B cell (primary cell): ENCODE results near the gene RPS6KL1. TPM values are rescaled to one million over a fixed set of nuclear protein-coding genes. Genes with fewer than 3 reads are reported as not detected.
A peak's percentile ranks its signal among the peaks of the same experiment; 100 is the strongest.

ENCODE experiments used
- ATAC-seq: fragments of 200-7000 bp; cut with Tn5 transposase; one replicate; pipeline ENCODE4 v1.10.0; 2021; ENCODE audit warnings: low read depth, mild to moderate bottlenecking, moderate number of reproducible peaks, moderate library complexity
- CTCF ChIA-PET: fragments of 350-600 bp; sonication (Branson Sonifier 250); formaldehyde crosslinking; loops from one replicate; lab custom pipeline; 2021; ENCODE audit warnings: antibody characterized with exemption, inconsistent platforms; lab: Charles Lee
- POLR2A ChIA-PET: fragments of 350-600 bp; sonication (Branson Sonifier 250); formaldehyde crosslinking; loops from one replicate; lab custom pipeline; 2021; ENCODE audit warnings: antibody characterized with exemption; lab: Charles Lee
- DNase-seq: peaks from one replicate; pipeline ENCODE4 v3.0.0; 2013
- H2AFZ ChIP-seq: 2 replicates; pipeline ENCODE4 v1.6.1; 2012; ENCODE audit warnings: mild to moderate bottlenecking, low read depth, low read length; ENCODE audit not compliant: insufficient read depth, poor library complexity, severe bottlenecking
- H3K27ac ChIP-seq, 2 donors: 1 replicate in 1 of 2; 2 replicates in 1 of 2; pipeline ENCODE4 v1.5.1; 2012 to 2013; ENCODE audit warnings: low read length in 2 of 2, mild to moderate bottlenecking in 2 of 2, moderate library complexity in 1 of 2
- H3K27me3 ChIP-seq, 4 experiments: fragments of 200-600 bp in 1 of 4; sonication (generic) in 1 of 4; replicated peaks in 1 of 4; 1 replicate in 2 of 4; 2 replicates in 2 of 4; pipeline versions ENCODE4 v1.6.1 to v1.7.0; 2013 to 2016; ENCODE audit warnings: low read length in 3 of 4, mild to moderate bottlenecking in 2 of 4, mixed read lengths in 1 of 4, moderate library complexity in 1 of 4; ENCODE audit not compliant: insufficient read depth in 4 of 4, control insufficient read depth in 3 of 4; ENCODE audit errors: control extremely low read depth in 1 of 4
- H3K36me3 ChIP-seq, 2 experiments: replicated peaks in 1 of 2; 1 replicate in 1 of 2; 2 replicates in 1 of 2; pipeline versions ENCODE4 v1.6.1 to v1.7.1; 2013; ENCODE audit warnings: low read length in 1 of 2; ENCODE audit not compliant: insufficient read depth in 2 of 2, control insufficient read depth in 1 of 2; ENCODE audit errors: control extremely low read depth in 1 of 2, extremely low read depth in 1 of 2
- H3K4me1 ChIP-seq, 2 donors: fragments of 200-600 bp in 1 of 2; sonication (generic) in 1 of 2; 1 replicate in 1 of 2; 2 replicates in 1 of 2; pipeline versions ENCODE4 v1.5.1 to v1.6.1; 2013 to 2017; ENCODE audit warnings: low read length in 2 of 2; ENCODE audit not compliant: control insufficient read depth in 2 of 2, insufficient read depth in 2 of 2
- H3K4me2 ChIP-seq: replicated peaks from 2 replicates; pipeline ENCODE3; 2012; ENCODE audit warnings: mild to moderate bottlenecking, low read depth, low read length; ENCODE audit not compliant: poor library complexity, severe bottlenecking
- H3K4me3 ChIP-seq, 5 experiments: fragments of 200-600 bp in 1 of 5; sonication (generic) in 1 of 5; 1 replicate in 3 of 5; 2 replicates in 2 of 5; pipeline versions ENCODE4 v1.5.1 to v1.7.0; 2011 to 2016; ENCODE audit warnings: low read length in 4 of 5, mild to moderate bottlenecking in 4 of 5, low read depth in 2 of 5, control low read depth in 1 of 5, moderate library complexity in 1 of 5; ENCODE audit not compliant: insufficient read depth in 1 of 5; ENCODE audit errors: control extremely low read depth in 1 of 5, extremely low read depth in 1 of 5
- H3K79me2 ChIP-seq: fragments of 200-600 bp; sonication (generic); one replicate; pipeline ENCODE4 v1.6.0; 2016; ENCODE audit warnings: low read length; ENCODE audit not compliant: control insufficient read depth, insufficient read depth
- H3K9ac ChIP-seq: fragments of 200-600 bp; sonication (generic); 2 replicates; pipeline ENCODE4 v1.6.1; 2017; ENCODE audit warnings: mild to moderate bottlenecking, low read length, moderate library complexity
- H3K9me3 ChIP-seq, 3 donors: one replicate each; pipeline versions ENCODE4 v1.6.1 to v1.7.1; 2013; ENCODE audit warnings: low read length in 2 of 3; ENCODE audit not compliant: control insufficient read depth in 2 of 3, insufficient read depth in 1 of 3; ENCODE audit errors: control extremely low read depth in 1 of 3
- H4K20me1 ChIP-seq: 2 replicates; pipeline ENCODE4 v1.6.0; 2012; ENCODE audit warnings: mild to moderate bottlenecking, low read length; ENCODE audit not compliant: insufficient read depth, control insufficient read depth, poor library complexity, severe bottlenecking
- H3K27ac Mint-ChIP-seq: one replicate; pipeline ENCODE4 v1.8.0; 2021; ENCODE audit warnings: mixed read lengths
- H3K27me3 Mint-ChIP-seq: one replicate; pipeline ENCODE4 v1.8.0; 2021; ENCODE audit warnings: mixed read lengths
- H3K4me1 Mint-ChIP-seq: one replicate; pipeline ENCODE4 v1.8.0; 2021; ENCODE audit warnings: mixed read lengths
- H3K4me3 Mint-ChIP-seq: one replicate; pipeline ENCODE4 v1.8.0; 2021; ENCODE audit warnings: mixed read lengths
- H3K9me3 Mint-ChIP-seq: one replicate; pipeline ENCODE4 v1.8.0; 2022; ENCODE audit warnings: mixed read lengths; ENCODE audit not compliant: insufficient read depth
- CTCF ChIP-seq: fragments of 200-600 bp; IDR thresholded peaks from one replicate; pipeline ENCODE4 v1.8.0; 2022; ENCODE audit warnings: antibody characterized with exemption, mild to moderate bottlenecking
- EZH2 ChIP-seq: IDR thresholded peaks from 2 replicates; pipeline ENCODE4 v1.6.1; 2012; ENCODE audit warnings: borderline replicate concordance, low read depth, mild to moderate bottlenecking, moderate library complexity, low read length; ENCODE audit not compliant: insufficient read depth, poor library complexity, severe bottlenecking
- WGBS: methylation state at CpG from one replicate; pipeline ENCODE4 v1.1.5; 2013; ENCODE audit warnings: missing lambda C conversion rate; ENCODE audit not compliant: insufficient coverage; 5-methylcytosine and 5-hydroxymethylcytosine counted together
- intact Hi-C: fragments of 100-400 bp; cut with micrococcal nuclease; formaldehyde crosslinking; loops from one replicate; pipeline ENCODE4 v1.10.0; 2022
- polyA plus RNA-seq: library from polyadenylated mRNA; depleted of rRNA; stranded (reverse); fragments of >200 nt; gene quantifications from 2 replicates; pipeline ENCODE4 v1.2.3, GENCODE V29; 2012
- total RNA-seq, 2 donors: library from RNA; stranded (reverse); fragments of 120-200 nt in 1 of 2; gene quantifications; 1 replicate in 1 of 2; 2 replicates in 1 of 2; pipeline versions ENCODE4 v1.2.3 to v1.2.4, GENCODE V29; 2013 to 2022

The RPS6KL1 gene
- total and polyA plus RNA-seq, 2 donors (not counting 1 experiment from before 2014, with no cell fraction given): 3.4 to 4.4 TPM

- H3K9me3 ChIP-seq: no peaks in the 10 kb centered on the region
- H2AFZ ChIP-seq: peak overlapping the region; percentile 68
- peak overlapping the region; percentile 8 to 15 for H3K27ac ChIP-seq
- 71% methylated on average over 4 of the region's 8 CpGs for WGBS
- peak overlapping the region; percentile 27 for H3K4me3 Mint-ChIP-seq
- peak overlapping the region in 1 of 5 experiments; percentile 5 for H3K4me3 ChIP-seq
- POLR2A ChIA-PET: no interaction called here
- peaks cover 21% of the 10 kb centered on the region for H3K4me1 Mint-ChIP-seq
- TF ChIP-seq CTCF: no peak
- TF ChIP-seq EZH2: no peak
- H3K9me3 Mint-ChIP-seq: no peaks in the 10 kb centered on the region
- no peaks in the 10 kb centered on the region for H3K79me2 ChIP-seq
- ATAC-seq: peak; percentile 71
- peak; percentile 54 for DNase-seq
- intact Hi-C loops: no loop called here
- CTCF ChIA-PET: interaction anchor here (1.1 to 2.2 kb wide), 4 partner anchors 10 to 20 kb away, joined by 5 to 7 read pairs (median 6); no protein-coding TSS in a partner anchor
- no peaks in the 10 kb centered on the region for H3K36me3 ChIP-seq
- no peaks in the 10 kb centered on the region for H3K27me3 Mint-ChIP-seq
- no peaks in the 10 kb centered on the region for H4K20me1 ChIP-seq
- peak overlapping the region; percentile 33 for H3K9ac ChIP-seq
- H3K4me1 ChIP-seq: peaks cover 17 to 22% of the 10 kb centered on the region in 2 donors
- peak overlapping the region; percentile 56 for H3K4me2 ChIP-seq
- peak overlapping the region; percentile 43 for H3K27ac Mint-ChIP-seq
- no peaks in the 10 kb centered on the region for H3K27me3 ChIP-seq
Measured at GRCh38 chr14:74962493-74962892, 39.4 kb upstream of the RPS6KL1 start.

- H4K20me1 ChIP-seq: no peaks in the 10 kb centered on the region
- Mint-ChIP-seq H3K4me3 (peak overlapping the region; percentile 27), H3K4me1 (peaks cover 21% of the 10 kb centered on the region), H3K9me3 (no peaks in the 10 kb centered on the region), H3K27ac (no peak overlapping the region), H3K27me3 (peaks cover 1% of the 10 kb centered on the region)
- H3K4me3 ChIP-seq: peak overlapping the region in 1 of 5 experiments; percentile 5
- H3K27me3 ChIP-seq: no peaks in the 10 kb centered on the region
- CTCF ChIA-PET: interaction anchor here (1.1 to 2.2 kb wide), 4 partner anchors 10 to 19 kb away, joined by 5 to 7 read pairs (median 6); no protein-coding TSS in a partner anchor
- POLR2A ChIA-PET: interaction anchor here (0.7 kb wide), 1 partner anchor 120 kb away, joined by 3 read pairs; no protein-coding TSS in a partner anchor
- ATAC-seq (no peak), DNase-seq (no peak)
- no peaks in the 10 kb centered on the region for H3K36me3 ChIP-seq
- peaks cover 17 to 22% of the 10 kb centered on the region in 2 donors for H3K4me1 ChIP-seq
- peak overlapping the region; percentile 68 for H2AFZ ChIP-seq
- WGBS: no CpG with 5 or more reads among the region's 11 CpGs
- no peaks in the 10 kb centered on the region for H3K79me2 ChIP-seq
- TF ChIP-seq CTCF: no peak
- no peak for TF ChIP-seq EZH2
- H3K27ac ChIP-seq: no peak overlapping the region
- intact Hi-C loops: no loop called here
- H3K4me2 ChIP-seq: peak overlapping the region; percentile 56
- H3K9ac ChIP-seq: no peak overlapping the region
- H3K9me3 ChIP-seq: no peaks in the 10 kb centered on the region
Measured at GRCh38 chr14:74962046-74962445, 39.0 kb upstream of the RPS6KL1 start.
